Type B pancreatic cell (in vitro differentiated cells): ENCODE results near the gene TASOR2. TPM values are rescaled to one million over a fixed set of nuclear protein-coding genes. Genes with fewer than 3 reads are reported as not detected.
A peak's percentile ranks its signal among the peaks of the same experiment; 100 is the strongest.

Source experiments
- DNase-seq: peaks from one replicate; pipeline ENCODE4 v3.0.0; 2021; ENCODE audit warnings: mixed read lengths; ENCODE audit not compliant: unreplicated experiment; ENCODE audit errors: extremely low spot score
- H3K27ac Mint-ChIP-seq: 2 replicates; pipeline ENCODE4 v1.8.0; 2021; ENCODE audit warnings: mild to moderate bottlenecking, mixed read lengths
- H3K27me3 Mint-ChIP-seq: 2 replicates; pipeline ENCODE4 v1.8.0; 2021; ENCODE audit warnings: mixed read lengths
- H3K36me3 Mint-ChIP-seq: 2 replicates; pipeline ENCODE4 v1.8.0; 2021; ENCODE audit warnings: mixed read lengths
- H3K4me1 Mint-ChIP-seq: one replicate; pipeline ENCODE4 v1.8.0; 2021; ENCODE audit warnings: mixed read lengths; ENCODE audit not compliant: unreplicated experiment
- H3K4me3 Mint-ChIP-seq: 2 replicates; pipeline ENCODE4 v1.8.0; 2021; ENCODE audit warnings: mild to moderate bottlenecking, mixed read lengths
- H3K9me3 Mint-ChIP-seq: 2 replicates; pipeline ENCODE4 v1.8.0; 2021; ENCODE audit warnings: mixed read lengths
- total RNA-seq: library from RNA; stranded (reverse); gene quantifications from 2 replicates; pipeline ENCODE4 v1.2.1, GENCODE V29; 2021; ENCODE audit warnings: low replicate concordance
- TF ChIP-seq, protein P1 (sequence below): fragments of 200-600 bp; sonication (generic); conservative IDR thresholded peaks from 2 replicates; pipeline ENCODE4 v1.5.0; 2021; ENCODE audit warnings: antibody characterized with exemption, mild to moderate bottlenecking

The TASOR2 gene
- total RNA-seq, 1 donor from 2014 or later: 70.1 TPM

DNA sequence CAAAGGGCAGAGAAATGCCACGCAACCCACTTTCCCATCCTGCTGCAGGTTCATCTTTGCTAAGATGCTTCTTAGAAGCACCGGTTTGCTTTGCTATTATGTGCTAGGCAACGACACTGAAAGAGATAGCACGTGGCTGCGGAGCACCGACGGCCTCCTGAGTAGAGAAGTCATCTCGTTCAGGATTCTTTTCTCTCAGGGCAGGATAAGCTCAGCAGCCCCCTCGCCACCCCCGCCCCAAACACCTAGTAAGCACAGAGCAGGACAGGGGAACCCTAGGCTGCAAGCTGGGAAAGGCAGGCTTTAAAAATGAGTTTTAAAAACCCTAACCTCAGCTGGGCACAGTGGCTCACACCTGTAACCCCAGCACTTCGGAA is 33.3 kb upstream of the TASOR2 start:
- TF ChIP-seq, protein P1, sequence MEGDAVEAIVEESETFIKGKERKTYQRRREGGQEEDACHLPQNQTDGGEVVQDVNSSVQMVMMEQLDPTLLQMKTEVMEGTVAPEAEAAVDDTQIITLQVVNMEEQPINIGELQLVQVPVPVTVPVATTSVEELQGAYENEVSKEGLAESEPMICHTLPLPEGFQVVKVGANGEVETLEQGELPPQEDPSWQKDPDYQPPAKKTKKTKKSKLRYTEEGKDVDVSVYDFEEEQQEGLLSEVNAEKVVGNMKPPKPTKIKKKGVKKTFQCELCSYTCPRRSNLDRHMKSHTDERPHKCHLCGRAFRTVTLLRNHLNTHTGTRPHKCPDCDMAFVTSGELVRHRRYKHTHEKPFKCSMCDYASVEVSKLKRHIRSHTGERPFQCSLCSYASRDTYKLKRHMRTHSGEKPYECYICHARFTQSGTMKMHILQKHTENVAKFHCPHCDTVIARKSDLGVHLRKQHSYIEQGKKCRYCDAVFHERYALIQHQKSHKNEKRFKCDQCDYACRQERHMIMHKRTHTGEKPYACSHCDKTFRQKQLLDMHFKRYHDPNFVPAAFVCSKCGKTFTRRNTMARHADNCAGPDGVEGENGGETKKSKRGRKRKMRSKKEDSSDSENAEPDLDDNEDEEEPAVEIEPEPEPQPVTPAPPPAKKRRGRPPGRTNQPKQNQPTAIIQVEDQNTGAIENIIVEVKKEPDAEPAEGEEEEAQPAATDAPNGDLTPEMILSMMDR: no peak
- H3K4me1 Mint-ChIP-seq: peaks cover 19% of the 10 kb centered on the region
- H3K27me3 Mint-ChIP-seq: no peaks in the 10 kb centered on the region
- H3K4me3 Mint-ChIP-seq: no peak overlapping the region
- H3K9me3 Mint-ChIP-seq: no peaks in the 10 kb centered on the region
- peaks cover 22% of the 10 kb centered on the region for H3K36me3 Mint-ChIP-seq
- no peak overlapping the region for H3K27ac Mint-ChIP-seq
- no peak for DNase-seq

DNA sequence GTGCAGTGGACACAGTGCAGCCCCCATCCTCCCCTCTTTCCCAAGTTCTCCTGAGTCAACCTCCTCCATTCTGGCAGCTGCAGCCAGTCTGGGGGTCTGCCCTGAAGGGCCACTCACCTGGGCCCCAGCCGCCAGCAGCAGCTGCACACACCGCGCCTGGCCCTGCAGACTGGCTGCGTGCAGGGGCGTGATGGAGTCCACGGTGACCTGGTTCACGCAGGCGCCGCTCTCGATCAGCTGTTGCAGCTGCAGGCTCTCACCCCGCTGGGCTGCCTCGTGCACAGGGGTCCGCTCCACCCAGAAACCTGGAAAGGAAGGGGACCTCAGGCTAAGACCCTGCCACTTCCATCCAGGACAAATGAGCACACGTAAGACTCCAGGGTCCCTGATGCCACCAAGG is 31.9 kb upstream of the TASOR2 start:
- no peak for DNase-seq
- Mint-ChIP-seq H3K4me3 (no peak overlapping the region), H3K36me3 (peaks cover 11% of the 10 kb centered on the region), H3K4me1 (peaks cover 13% of the 10 kb centered on the region), H3K27me3 (no peaks in the 10 kb centered on the region), H3K9me3 (no peaks in the 10 kb centered on the region), H3K27ac (no peak overlapping the region)
- TF ChIP-seq, protein P1: no peak

DNA sequence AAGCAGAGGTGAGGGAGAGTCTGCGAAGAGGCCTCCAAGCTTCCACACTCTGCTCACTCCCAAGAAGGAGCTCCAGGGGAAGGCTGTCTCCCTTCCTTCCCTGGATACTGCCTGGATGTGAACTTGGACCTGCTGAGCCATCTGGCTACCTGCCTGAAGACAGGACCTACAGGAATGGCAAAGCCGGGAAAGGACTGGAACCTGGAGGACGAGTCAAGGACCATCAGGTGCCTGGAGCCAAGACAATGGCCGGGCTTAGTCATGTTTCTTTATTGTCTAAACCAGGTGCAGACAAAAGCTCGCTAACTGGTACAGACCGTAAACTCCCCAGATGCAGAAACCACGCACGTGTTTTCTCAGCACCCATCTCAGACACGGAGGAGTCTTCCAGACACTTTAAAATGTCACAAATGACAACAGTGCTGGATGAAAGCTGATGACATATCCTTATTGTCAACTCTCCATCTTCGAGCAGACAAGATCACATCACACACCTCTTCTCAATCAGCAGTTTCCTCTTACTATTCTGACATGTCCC is 30.4 kb upstream of the TASOR2 start:
- no peak overlapping the region for H3K4me3 Mint-ChIP-seq
- H3K9me3 Mint-ChIP-seq: no peaks in the 10 kb centered on the region
- DNase-seq: no peak
- H3K27ac Mint-ChIP-seq: no peak overlapping the region
- H3K27me3 Mint-ChIP-seq: no peaks in the 10 kb centered on the region
- peaks cover 7% of the 10 kb centered on the region for H3K36me3 Mint-ChIP-seq
- TF ChIP-seq, protein P1: no peak
- H3K4me1 Mint-ChIP-seq: peaks cover 15% of the 10 kb centered on the region

DNA sequence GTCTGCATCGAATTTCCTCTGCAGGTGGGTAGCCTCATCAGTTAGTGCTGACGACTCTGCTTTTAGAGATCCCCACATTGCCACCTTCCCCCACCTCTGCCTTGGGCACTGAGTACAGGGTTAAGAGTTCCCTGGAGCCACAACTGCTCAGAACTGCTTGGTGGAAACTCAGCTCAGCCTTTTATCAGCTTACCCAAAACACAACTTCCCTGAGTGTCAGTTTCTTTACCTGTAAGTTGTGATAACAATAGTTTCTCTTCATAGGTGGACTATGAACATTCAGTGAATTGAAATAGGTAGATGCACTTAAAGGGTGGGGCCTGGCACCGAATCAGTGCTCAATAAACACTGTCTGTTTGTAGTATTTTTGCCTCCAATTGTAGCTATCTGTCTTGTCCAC is 29.5 kb upstream of the TASOR2 start:
- Mint-ChIP-seq H3K27ac (peak overlapping the region; percentile 70), H3K4me1 (peaks cover 23% of the 10 kb centered on the region), H3K9me3 (no peaks in the 10 kb centered on the region), H3K4me3 (no peak overlapping the region), H3K36me3 (peaks cover 2% of the 10 kb centered on the region), H3K27me3 (no peaks in the 10 kb centered on the region)
- no peak for DNase-seq
- TF ChIP-seq, protein P1: no peak

DNA sequence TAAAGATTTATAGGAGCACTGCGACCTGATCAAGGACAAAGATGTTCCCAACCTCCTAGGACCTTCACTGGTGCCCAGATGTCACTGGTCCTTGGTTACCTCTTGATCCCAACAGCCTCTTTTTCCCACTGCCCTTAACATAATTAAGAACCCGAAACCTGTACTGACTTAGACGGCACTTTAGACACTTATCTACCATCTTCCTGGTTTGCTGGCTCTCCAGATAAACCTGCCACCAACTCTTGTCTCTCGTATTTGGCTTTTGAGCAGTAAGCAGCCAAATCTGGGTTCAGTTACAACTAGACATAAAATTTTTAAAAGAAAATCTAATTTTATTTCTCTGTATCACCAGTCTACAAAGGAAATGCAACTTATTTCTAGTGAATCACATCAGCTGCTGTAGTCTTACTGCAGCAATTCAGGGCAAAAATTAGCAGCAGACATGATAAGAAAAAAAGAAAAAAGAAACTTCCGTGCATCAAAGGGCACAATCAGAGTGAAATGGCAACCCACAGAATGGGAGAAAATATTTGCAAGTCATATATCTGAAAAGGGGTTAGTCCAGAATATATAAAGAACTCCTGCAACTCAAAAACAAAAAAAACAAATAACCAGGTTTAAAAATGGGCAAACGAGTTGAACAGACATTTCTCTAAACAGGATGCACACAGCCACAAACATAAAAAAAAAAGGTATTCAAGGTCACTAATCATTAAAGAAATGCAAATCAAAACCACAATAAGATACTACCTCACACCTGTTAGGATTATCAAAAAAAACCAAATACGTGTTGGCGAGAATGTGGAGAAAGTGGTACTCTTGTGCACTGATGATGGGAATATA is 27.7 kb upstream of the TASOR2 start:
- no peak overlapping the region for H3K27ac Mint-ChIP-seq
- DNase-seq: no peak
- H3K27me3 Mint-ChIP-seq: no peaks in the 10 kb centered on the region
- TF ChIP-seq, protein P1: no peak
- peaks cover 34% of the 10 kb centered on the region for H3K4me1 Mint-ChIP-seq
- H3K4me3 Mint-ChIP-seq: no peak overlapping the region
- no peaks in the 10 kb centered on the region for H3K36me3 Mint-ChIP-seq
- H3K9me3 Mint-ChIP-seq: no peaks in the 10 kb centered on the region
